Skeletal muscle satellite cell (primary cell): ENCODE measurements around the gene SGCG.

Experiments used
- H3K27me3 ChIP-seq: 2 replicates; pipeline ENCODE4 v1.7.0; 2013; ENCODE audit warnings: low read length; ENCODE audit not compliant: control insufficient read depth, insufficient read depth
- H3K36me3 ChIP-seq: 2 replicates; pipeline ENCODE4 v1.7.0; 2013; ENCODE audit warnings: mild to moderate bottlenecking, control low read depth, low read length; ENCODE audit not compliant: insufficient read depth
- H3K4me1 ChIP-seq: 2 replicates; pipeline ENCODE4 v1.7.0; 2013; ENCODE audit warnings: low read length; ENCODE audit not compliant: control insufficient read depth, insufficient read depth
- H3K4me2 ChIP-seq: 2 replicates; pipeline ENCODE4 v1.7.0; 2013; ENCODE audit warnings: mild to moderate bottlenecking, low read length
- H3K4me3 ChIP-seq: 2 replicates; pipeline ENCODE4 v1.7.0; 2013; ENCODE audit warnings: low read length
- H3K9ac ChIP-seq: 2 replicates; pipeline ENCODE4 v1.7.0; 2013; ENCODE audit warnings: mild to moderate bottlenecking, low read depth, low read length, moderate library complexity
- H3K9me3 ChIP-seq: replicated peaks from 2 replicates; pipeline ENCODE4 v1.7.0; 2013; ENCODE audit warnings: mild to moderate bottlenecking, control low read depth, low read length

Gene SGCG

GRCh38 chr13:23159760-23160637, 20.8 kb upstream of the SGCG start:
- Histone ChIP-seq H3K4me2 (peak overlapping the region; percentile 90), H3K9ac (peak overlapping the region; percentile 36), H3K4me3 (peak overlapping the region; percentile 81)

DNA sequence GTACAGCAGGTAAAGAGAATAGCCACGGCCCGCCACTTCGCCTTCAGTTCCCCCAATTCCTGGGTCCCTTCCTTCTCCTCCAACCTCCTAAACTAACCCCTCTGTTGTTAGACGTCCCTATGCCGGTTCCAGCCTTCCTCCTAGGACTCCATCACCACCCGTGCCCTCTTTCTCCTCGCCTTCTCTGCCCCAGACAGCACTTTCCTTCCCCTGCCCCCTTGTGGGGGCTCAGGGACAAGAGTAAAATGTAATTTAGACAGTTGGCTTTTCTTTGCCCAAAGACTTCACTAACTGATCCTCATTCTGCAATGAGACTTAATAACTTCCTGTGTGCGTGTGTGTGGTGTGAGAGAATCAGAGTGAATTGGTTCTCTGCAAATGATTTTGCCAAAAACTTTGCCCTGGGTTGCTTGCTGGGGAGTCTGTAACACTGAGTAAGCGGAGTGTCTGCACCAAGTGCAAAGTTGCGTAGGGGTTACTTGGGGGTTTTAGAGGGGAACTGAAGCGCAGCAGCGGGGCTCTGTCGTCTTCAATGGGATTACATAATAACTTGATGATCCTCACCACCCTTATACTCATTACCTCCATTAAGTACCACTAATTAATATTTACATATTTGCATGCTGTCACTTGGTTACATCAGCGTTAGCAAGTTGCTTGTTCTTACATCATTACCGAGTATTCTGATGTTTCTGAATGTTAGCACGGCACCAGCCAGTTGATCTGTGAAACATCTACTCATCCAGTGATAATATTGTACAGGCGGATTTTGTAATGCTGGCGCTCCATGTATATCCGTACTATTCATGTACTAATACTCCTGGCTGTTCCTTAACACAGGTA, 19.9 kb upstream of the SGCG start:
- Histone ChIP-seq H3K4me3 (peak overlapping the region; percentile 81), H3K9ac (peak overlapping the region; percentile 36)

More at GRCh38 chr13:23159760-23160637, 20.8 kb upstream of the SGCG start:
- no peaks in the 10 kb centered on the region for H3K4me1 ChIP-seq
- H3K27me3 ChIP-seq, result no peaks in the 10 kb centered on the region
- no peaks in the 10 kb centered on the region for H3K9me3 ChIP-seq
- no peaks in the 10 kb centered on the region for H3K36me3 ChIP-seq

DNA sequence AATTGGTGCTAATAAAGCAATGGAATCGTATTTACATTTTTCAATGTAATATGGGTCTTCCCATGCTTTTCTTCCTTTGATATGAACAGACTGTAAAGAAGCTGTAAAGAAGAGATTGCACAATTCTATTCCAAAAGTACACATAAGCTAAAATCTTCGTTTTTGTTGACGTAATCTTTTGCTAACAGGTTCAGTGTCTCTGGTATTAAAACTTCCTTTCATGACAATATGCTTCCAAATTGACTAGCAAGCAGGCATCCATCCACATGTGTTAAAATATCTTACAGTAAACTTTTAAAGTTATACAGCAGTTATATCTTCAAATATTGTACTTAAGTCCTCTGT, 19.3 kb upstream of the SGCG start:
- Histone ChIP-seq H3K36me3 (no peaks in the 10 kb centered on the region), H3K4me2 (no peak overlapping the region), H3K4me1 (no peaks in the 10 kb centered on the region), H3K4me3 (no peak overlapping the region), H3K9ac (no peak overlapping the region), H3K9me3 (no peaks in the 10 kb centered on the region), H3K27me3 (no peaks in the 10 kb centered on the region)

More for the DNA sequence above, 19.9 kb upstream of the SGCG start:
- H3K4me2 ChIP-seq, result peak overlapping the region; percentile 90
- no peaks in the 10 kb centered on the region for H3K4me1 ChIP-seq
- no peaks in the 10 kb centered on the region for H3K36me3 ChIP-seq
- no peaks in the 10 kb centered on the region for H3K27me3 ChIP-seq
- no peaks in the 10 kb centered on the region for H3K9me3 ChIP-seq

DNA sequence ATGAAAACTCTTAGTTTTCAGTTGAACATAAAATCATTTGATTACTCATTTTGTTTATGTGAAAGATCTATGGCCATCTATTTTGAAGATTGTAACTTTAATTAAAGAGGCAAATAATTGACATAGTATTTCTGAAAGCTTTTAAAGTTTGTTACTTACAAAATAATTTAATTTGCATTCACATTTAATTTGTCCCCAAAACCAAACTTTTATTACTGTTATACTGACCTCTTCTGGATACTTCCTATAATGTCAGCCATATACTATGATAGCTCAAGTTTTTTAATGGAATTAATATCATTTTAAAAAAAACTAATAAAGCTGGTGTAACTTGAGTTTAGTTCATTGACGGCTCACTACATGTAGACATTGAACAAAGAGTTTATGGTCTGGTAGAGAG, 4.9 kb upstream of the SGCG start:
- no peaks in the 10 kb centered on the region for H3K9me3 ChIP-seq
- no peak overlapping the region for H3K4me3 ChIP-seq
- no peak overlapping the region for H3K9ac ChIP-seq
- H3K4me1 ChIP-seq, result peaks cover 4% of the 10 kb centered on the region
- H3K27me3 ChIP-seq, result no peaks in the 10 kb centered on the region
- no peaks in the 10 kb centered on the region for H3K36me3 ChIP-seq
- no peak overlapping the region for H3K4me2 ChIP-seq

DNA sequence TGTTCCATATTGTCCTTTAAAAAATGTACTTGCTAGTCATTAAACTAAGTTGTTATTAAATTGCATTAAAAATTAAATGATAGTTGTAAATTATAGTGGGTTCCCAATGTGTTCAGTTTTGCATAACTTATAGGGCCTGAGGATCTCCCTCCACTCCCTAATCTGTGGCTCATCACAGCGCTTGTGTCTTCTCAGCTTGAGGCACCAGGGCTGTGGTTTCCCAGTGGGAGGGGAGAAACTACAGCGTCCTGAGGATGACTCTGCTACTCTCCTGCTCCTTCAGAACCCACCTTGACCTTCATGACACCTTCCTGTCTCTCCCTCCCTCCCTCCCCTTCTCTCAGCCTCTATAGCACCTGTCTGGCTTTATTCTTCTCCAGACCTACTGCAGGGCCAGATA, 1.4 kb downstream of the SGCG start:
- Histone ChIP-seq H3K4me2 (no peak overlapping the region), H3K27me3 (no peaks in the 10 kb centered on the region), H3K4me1 (peaks cover 5% of the 10 kb centered on the region), H3K9me3 (no peaks in the 10 kb centered on the region), H3K4me3 (no peak overlapping the region), H3K9ac (no peak overlapping the region), H3K36me3 (no peaks in the 10 kb centered on the region)

DNA sequence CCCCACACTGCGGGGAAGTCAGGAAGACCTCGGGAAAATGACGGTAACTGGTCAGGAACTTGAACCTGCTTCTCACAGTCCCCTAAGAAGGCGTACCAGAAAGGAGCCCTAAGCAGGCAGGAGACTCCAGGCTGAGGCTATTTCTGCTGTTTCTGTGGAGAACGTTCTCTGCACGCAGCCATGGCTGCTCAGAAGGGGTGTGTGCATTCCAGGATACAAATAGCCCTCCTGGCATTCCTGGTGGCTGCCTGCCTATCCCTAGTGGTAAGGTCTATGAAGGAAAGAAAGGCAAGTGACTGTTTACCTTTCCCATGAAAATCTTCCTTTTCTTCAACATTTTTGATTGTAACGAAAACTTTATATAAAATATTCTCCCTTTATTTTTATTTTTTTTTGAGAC, 2.5 kb downstream of the SGCG start:
- Histone ChIP-seq H3K9ac (no peak overlapping the region), H3K9me3 (no peaks in the 10 kb centered on the region), H3K4me3 (no peak overlapping the region), H3K27me3 (no peaks in the 10 kb centered on the region), H3K4me2 (no peak overlapping the region), H3K4me1 (peaks cover 5% of the 10 kb centered on the region), H3K36me3 (no peaks in the 10 kb centered on the region)

GRCh38 chr13:23185542-23185941, 4.8 kb downstream of the SGCG start:
- Histone ChIP-seq H3K9me3 (no peaks in the 10 kb centered on the region), H3K4me3 (no peak overlapping the region), H3K36me3 (no peaks in the 10 kb centered on the region), H3K9ac (no peak overlapping the region), H3K4me2 (no peak overlapping the region), H3K4me1 (peaks cover 5% of the 10 kb centered on the region), H3K27me3 (no peaks in the 10 kb centered on the region)

GRCh38 chr13:23201870-23202269, 21.1 kb downstream of the SGCG start:
- peak overlapping the region; percentile 1 for H3K4me2 ChIP-seq
- H3K4me1 ChIP-seq, result peaks cover 11% of the 10 kb centered on the region
- no peaks in the 10 kb centered on the region for H3K27me3 ChIP-seq
- no peak overlapping the region for H3K4me3 ChIP-seq
- H3K9me3 ChIP-seq, result no peaks in the 10 kb centered on the region
- H3K9ac ChIP-seq, result no peak overlapping the region
- no peaks in the 10 kb centered on the region for H3K36me3 ChIP-seq

DNA sequence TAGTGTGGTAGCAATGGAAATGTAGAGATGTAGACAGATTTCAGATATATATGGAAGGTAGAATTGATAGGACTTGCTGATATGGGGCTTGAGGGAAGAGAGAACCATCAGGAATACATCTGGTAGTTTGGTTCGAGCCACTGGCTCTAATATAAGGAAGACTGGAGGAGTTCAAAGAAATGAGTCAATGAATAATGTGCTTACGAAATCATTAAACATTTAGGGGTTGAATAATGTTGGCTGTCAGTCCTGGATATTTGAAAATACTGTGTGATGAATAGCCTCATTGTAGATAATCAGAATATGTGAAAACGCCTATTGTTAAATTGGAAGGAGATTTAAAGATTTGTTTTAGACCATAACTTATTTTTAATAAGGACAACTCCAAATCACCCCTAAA, 21.6 kb downstream of the SGCG start:
- H3K36me3 ChIP-seq, result no peaks in the 10 kb centered on the region
- H3K4me3 ChIP-seq, result no peak overlapping the region
- H3K9ac ChIP-seq, result no peak overlapping the region
- H3K9me3 ChIP-seq, result no peaks in the 10 kb centered on the region
- peaks cover 11% of the 10 kb centered on the region for H3K4me1 ChIP-seq
- H3K4me2 ChIP-seq, result peak overlapping the region; percentile 1
- H3K27me3 ChIP-seq, result no peaks in the 10 kb centered on the region

DNA sequence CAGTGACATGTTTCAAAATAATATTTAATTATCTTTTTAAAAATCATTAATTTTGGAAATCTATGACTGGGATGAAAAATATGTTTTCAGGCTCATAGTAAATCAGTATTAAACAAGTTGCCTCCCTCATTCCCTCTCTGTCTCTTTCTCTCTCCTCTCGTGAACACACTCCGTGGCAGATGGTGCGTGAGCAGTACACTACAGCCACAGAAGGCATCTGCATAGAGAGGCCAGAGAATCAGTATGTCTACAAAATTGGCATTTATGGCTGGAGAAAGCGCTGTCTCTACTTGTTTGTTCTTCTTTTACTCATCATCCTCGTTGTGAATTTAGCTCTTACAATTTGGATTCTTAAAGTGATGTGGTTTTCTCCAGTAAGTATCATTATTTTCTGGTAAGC, 22.7 kb downstream of the SGCG start:
- Histone ChIP-seq H3K9me3 (no peaks in the 10 kb centered on the region), H3K27me3 (no peaks in the 10 kb centered on the region), H3K4me2 (no peak overlapping the region), H3K36me3 (no peaks in the 10 kb centered on the region), H3K4me1 (peaks cover 11% of the 10 kb centered on the region), H3K4me3 (no peak overlapping the region), H3K9ac (no peak overlapping the region)

GRCh38 chr13:23205807-23206206, 25.0 kb downstream of the SGCG start:
- Histone ChIP-seq H3K4me3 (no peak overlapping the region), H3K9me3 (no peaks in the 10 kb centered on the region), H3K4me2 (no peak overlapping the region), H3K4me1 (peaks cover 11% of the 10 kb centered on the region), H3K9ac (no peak overlapping the region), H3K27me3 (no peaks in the 10 kb centered on the region), H3K36me3 (no peaks in the 10 kb centered on the region)
